Retinal pigment epithelial cell (primary cell): ENCODE results near the gene RACGAP1.

Experiments
- DNase-seq: peaks from one replicate; pipeline ENCODE4 v3.0.0-alpha.2; 2010; ENCODE audit warnings: low read depth
- H3K4me3 ChIP-seq: 2 replicates; pipeline ENCODE4 v1.5.1; 2011; ENCODE audit warnings: mild to moderate bottlenecking, low read length, control low read depth, moderate library complexity
- CTCF ChIP-seq: conservative IDR thresholded peaks from 2 replicates; pipeline ENCODE4 v1.5.1; 2011; ENCODE audit warnings: low read depth, low read length, control low read depth, inconsistent platforms

The RACGAP1 gene

DNA sequence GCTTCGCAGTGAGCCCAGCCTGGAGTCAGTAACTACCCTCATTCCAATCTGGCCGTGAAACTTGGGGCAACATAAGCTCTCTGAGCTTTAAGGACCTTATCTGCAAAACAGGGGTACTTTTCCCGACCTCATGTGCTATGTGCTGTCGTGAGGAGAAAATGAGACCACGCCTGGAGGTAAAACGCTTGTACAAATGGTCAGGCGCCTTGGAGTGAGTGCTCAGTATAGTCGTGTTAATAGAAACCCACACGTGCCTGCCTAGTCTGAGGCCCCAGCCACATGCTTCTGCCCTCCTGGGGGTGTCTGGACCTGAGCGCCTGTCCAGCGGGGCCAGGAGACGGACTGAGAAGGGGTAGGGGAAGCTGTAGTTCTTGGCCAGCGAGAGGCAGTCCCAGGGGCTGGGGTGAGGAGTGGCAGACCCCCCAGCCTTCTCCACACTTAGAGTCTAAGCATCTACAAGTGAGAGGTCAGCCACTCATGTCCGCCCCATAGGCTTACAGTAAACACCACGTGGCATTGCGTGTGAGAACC, 58.7 kb downstream of the RACGAP1 start:
- DNase-seq, result no peak
- H3K4me3 ChIP-seq, result no peak overlapping the region
- no peak for TF ChIP-seq CTCF

- no peak for TF ChIP-seq CTCF
- DNase-seq, result no peak
- H3K4me3 ChIP-seq, result no peak overlapping the region
These were observed 59.5 kb downstream of the RACGAP1 start for GRCh38 chr12:49965836-49966235.

GRCh38 chr12:49964849-49965624, 60.3 kb downstream of the RACGAP1 start:
- no peak for TF ChIP-seq CTCF
- no peak overlapping the region for H3K4me3 ChIP-seq
- no peak for DNase-seq

DNA sequence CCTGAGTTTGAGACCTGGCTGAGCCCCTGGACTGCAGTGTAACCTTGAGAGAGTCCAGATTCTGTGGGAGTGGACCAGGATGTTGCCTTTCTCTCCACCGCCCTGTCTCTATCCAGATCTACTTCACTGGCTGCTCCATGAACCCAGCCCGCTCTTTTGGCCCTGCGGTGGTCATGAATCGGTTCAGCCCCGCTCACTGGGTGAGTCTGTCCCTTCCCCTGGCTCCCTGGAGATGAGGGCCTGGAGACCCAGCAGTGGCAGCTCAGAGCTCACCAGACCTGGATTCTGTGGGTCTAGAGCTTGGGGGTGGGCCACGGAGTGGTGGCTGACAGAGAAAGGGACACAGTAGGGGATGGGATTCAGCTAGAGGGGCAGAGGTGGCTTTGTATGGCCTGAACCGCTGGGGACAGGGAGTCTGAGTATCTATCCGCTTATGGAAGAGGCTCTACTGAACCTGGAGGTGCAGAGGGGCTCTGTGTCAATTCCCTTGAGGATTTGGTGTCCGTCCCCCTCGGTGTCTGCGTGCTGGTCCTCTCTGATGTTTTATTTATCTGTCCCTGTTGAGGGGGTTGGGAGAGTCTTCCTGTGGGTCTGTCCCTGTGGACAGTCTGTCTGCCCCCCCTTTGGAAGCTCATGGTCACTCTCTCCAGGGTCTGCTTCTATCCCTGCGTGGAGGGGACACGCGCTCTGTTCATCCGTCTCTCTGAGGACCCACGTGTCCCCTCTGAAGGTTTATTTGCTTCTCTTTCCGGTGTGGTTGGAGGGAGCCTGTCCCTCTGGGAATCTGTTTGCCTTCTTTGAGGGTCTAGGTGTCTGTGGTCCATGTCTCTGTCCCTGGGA, 61.1 kb downstream of the RACGAP1 start:
- H3K4me3 ChIP-seq, result no peak overlapping the region
- no peak for TF ChIP-seq CTCF
- DNase-seq, result no peak

DNA sequence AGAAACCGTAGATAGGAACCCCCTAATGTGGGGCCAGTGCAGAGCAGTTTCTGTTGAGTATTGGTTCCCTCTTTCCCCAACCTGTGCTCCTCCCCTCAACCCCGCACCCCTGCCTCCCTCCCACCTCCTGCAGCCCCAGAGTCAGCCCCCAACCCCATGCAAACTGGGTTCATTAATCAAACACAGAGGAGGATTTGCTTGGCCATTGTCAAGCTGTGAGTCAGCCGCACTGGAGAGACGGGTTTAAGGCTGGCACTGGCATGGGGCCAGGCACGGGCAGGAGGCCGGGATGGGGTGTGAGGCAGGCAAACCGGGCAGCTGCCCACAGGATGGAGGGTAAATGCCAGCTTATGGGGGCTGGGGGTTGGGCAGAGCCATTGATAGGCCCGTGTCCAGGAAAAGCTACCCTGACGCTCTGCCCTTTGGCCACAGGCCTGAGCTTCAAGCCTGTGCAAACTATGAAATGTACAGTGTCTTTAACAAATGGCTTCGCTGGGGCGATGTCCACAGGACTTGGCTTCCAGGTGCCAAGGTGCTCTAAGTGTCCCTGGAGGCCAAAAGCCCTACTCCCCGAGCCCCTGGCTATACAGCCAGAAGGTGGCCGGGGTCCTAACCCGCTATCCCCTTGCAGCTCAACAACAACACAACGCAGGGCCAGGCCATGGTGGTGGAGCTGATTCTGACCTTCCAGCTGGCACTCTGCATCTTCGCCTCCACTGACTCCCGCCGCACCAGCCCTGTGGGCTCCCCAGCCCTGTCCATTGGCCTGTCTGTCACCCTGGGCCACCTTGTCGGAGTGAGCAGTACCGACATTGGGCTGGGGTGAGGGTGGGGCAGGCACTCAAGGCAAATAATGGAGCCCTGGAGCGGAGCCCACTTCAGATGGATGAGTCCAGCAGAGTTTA, 62.2 kb downstream of the RACGAP1 start:
- TF ChIP-seq CTCF, result no peak
- no peak overlapping the region for H3K4me3 ChIP-seq
- DNase-seq, result peak; percentile 66

GRCh38 chr12:49961993-49962764, 63.1 kb downstream of the RACGAP1 start:
- DNase-seq, result no peak
- no peak for TF ChIP-seq CTCF
- H3K4me3 ChIP-seq, result no peak overlapping the region
